Anterior cingulate cortex (tissue), 58 donors: ENCODE measurements around the gene TGFBRAP1.

ENCODE experiments used
- DNase-seq, 58 donors: peaks; one replicate each; lab custom pipeline; 2025; lab: John Stamatoyannopoulos, UW

Gene TGFBRAP1

GRCh38 chr2:105243961-105244360, 85.6 kb downstream of the TGFBRAP1 start:
- no peak for DNase-seq

- DNase-seq, result no peak
These were observed 87.1 kb downstream of the TGFBRAP1 start for GRCh38 chr2:105242286-105242993.

DNA sequence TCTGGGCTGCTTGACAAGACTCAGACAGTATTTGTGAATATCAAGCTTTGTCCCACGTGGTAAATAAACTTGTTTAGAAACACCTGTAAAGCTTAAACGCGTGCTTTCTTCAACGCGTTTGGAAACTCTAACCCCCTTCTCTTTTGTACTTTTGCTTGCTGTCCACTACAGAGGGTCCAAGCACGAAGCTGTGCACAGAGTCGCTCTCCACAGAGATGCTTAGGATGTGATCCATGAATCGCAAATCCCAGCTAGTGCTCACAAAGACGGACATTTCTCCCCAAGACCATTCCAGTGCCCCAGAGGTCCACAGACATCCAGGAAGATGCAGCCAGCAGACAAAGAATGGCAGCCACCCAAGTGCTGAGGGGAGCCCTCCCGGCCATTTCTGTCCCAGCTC, 88.1 kb downstream of the TGFBRAP1 start, which contains the start of gene GPR45:
TSS of gene GPR45 (plus strand) at position 301 of the 400 bp plus-strand sequence. CDS start 116 bp downstream, outside the sequence.
- DNase-seq, result no peak

DNA sequence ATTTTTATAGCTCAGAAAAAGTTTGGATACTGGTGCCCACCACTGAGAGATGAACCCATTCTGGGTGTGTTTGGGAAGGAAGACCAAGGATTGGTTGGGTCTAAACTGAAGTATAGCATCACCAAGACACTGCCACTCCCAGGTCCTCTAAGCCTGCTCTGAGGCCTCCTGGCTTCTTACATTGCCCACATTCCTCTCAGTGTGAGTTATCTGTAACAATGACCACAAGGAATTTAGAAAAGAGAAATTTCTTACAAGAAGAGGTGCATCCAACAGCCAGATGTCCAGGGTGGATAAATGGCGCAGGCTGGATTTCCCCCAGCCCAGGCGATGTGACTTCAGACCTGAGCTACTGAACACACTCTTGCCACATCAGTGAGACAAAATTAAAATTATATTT, 89.6 kb downstream of the TGFBRAP1 start:
- no peak for DNase-seq

- DNase-seq, result no peak
These were observed 90.8 kb downstream of the TGFBRAP1 start for GRCh38 chr2:105238664-105239240.

DNA sequence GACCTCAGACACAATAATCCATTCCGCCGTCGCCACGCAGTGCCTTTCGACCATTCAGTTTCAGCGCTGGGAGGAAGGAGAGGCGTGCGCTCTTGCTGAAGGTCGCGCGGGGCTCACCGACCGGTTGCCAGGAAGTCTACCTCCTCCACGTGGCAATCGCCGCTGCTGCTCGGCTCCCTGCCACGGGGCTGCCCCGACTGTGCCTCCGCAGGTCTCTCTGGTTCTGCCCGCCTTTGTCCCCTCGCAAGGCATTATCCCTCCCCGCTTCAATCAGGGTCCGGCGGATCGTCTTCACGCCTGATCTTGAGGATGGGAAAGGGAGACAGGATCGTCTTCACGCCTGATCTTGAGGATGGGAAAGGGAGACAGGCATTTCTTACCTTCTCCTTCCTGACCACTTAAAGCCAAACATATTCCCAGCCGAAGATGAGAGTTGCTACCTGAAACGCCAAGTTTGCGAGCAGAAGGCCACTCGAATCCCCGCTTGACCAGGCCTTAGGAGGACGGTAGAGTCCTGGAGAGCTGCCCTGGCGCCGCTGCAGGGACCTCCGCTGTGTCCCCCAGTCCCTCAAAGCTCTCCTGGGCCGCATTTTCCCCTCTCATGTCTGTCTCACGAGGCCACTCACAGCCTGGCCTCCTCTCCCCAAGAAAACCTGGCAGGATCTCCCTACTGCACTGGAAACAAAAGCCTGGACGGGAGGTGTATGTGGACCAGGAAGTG, 92.3 kb downstream of the TGFBRAP1 start:
- DNase-seq, result no peak

- no peak for DNase-seq
These were observed 93.5 kb downstream of the TGFBRAP1 start for GRCh38 chr2:105236060-105236424.

DNA sequence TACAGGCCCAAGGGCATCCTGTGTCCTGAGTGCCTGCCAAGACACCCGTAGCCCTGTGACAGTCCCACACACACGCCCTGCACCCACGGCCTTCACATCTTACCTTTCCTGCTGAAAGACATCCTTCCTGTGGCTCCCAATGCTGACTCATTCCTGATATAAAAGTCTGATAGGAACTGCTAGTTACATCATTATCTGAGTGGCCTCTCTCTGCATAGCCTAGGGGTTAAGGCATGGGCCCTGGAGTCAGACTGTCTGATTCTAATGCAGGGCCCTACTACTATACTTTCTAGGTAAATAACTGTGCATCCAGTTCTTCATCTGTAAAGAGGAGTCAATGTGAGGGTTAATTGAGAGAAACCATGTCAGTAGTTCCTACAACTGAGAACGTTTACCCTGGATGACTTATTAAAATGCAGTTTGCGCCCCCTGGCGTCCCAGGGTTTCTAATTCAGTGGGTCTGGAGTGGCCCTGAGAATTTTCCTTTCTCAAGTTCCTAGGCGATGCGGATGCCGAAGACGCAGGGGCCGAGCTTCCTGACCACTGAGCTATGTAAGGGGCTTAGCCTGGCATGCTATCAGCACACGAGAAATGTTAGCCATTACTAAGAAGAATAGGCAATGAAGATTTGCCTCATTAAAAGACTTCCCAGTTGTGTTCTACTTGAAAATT, 94.0 kb downstream of the TGFBRAP1 start:
- DNase-seq, result peak in 51 of 58 donors; percentile 2 to 84 (median 33)

GRCh38 chr2:105231232-105231619, 98.3 kb downstream of the TGFBRAP1 start:
- no peak for DNase-seq

DNA sequence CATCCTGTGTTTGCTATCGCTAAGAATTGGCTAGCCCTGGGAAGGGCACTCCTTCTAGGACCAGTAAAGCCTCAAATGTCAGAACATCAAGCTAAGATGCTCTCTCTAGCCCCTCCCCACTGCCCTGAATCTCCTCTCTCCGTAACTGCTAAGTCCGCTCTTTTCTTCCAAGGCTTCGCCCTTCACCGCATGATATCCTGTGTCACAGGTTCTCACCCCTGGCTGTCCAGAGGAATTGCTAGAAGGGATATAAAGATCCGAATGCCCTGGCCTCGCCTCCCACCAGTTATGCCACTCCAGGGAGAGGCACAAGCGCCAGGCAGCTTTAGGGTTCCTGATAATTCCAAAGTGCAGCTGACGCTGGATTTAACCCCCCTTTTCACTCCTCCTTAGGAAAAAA, 105.1 kb downstream of the TGFBRAP1 start:
- no peak for DNase-seq

DNA sequence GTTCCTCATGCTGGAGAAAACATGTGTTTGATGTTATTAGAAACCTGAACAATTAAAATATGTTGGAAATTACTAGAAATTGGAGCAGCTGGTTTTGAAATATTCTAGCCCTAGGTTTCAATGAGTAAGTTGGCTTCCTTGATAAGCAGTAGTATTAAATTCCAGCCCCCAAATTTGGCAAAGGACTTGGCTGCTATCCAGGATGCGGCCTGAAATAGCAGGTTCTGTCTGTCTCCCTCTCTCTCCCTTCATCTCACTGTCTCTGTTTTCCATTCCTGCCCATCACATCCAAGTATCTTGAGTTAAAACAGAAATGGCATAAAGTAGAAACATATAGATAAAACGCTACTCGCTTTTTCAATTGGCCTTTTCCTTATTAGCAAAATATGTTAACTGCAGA, 108.9 kb downstream of the TGFBRAP1 start:
- DNase-seq, result no peak

DNA sequence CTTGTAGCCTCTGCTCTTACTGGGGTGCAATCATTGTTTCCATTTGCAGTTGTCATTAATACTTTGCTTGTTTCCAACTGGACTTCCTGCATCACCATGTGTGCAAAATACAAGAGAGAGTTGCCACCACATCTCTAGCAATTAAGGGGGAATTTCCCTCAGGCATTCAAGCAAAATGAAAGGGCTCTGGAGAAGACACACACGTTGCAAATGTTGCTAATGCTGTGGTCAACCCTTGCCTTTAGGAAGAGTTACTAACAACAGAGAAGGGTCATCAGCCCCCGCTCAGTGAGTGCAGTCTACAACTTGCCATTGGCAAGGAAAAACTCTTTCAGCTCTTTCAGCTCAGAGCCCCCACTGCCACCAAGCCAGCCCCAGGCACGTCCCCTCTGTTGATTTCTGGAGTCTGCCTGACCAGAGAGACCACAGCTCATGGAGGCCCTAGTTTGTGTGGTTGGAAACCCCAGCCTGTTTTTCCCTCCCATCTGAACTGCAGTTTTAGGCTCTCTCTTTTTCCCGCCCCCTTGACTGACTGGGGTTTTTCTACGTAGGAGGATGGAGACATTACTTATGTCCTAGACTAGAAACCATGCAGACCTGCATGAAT, 113.8 kb downstream of the TGFBRAP1 start:
- DNase-seq, result no peak
